SKM-1 (cell line): ENCODE results near the gene GPX5.
A peak's percentile ranks its signal among the peaks of the same experiment; 100 is the strongest.
"Not testable (repeated sequence)": the region's sequence is repeated elsewhere in the genome, so short reads cannot be mapped to it uniquely, and the experiment has no call there.

Experiments used
- DNase-seq: peaks from one replicate; lab custom pipeline; 2025; ENCODE audit not compliant: unreplicated experiment; lab: John Stamatoyannopoulos, UW

Gene GPX5

DNA sequence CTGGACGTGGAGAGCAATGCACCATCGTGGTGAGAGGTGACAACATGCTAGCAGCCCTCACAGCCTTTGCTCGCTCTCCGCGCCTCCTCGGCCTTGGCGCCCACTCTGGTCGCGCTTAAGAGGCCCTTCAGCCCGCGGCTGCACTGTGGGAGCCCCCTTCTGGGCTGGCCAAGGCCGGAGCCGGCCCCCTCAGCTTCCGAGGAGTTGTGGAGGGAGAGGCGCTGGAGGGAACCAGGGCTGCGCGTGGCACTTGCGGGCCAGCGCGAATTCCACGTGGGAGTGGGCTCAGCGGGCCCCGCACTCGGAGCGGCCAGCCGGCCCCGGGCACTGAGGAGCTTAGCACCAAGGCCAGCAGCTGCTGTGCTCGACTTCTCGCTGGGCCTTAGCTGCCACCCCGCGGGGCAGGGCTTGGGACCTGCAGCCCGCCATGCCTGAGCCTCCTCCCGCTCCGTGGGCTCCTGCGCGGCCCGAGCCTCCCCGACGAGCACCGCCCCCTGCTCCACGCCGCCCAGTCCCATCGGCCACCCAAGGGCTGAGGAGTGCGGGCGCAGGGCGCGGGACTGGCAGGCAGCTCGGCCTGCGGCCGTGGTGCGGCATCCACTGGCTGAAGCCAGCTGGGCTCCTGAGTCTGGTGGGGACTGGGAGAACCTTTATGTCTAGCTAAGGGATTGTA lies 13.9 kb upstream of the GPX5 start:
- no peak for DNase-seq

DNA sequence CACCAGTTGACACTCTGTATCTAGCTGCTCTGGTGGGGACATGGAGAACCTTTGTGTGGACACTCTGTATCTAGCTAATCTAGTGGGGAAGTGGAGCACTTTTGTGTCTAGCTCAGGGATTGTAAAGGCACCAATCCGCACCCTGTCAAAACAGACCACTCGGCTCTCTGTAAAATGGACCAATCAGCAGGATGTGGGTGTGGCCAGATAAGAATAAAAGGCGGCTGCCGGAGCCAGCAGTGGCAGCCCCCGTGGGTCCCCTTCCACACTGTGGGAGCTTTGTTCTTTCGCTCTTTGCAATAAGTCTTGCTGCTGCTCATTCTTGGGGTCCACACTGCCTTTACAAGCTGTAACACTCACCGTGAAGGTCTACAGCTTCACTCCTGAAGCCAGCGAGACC lies 13.3 kb upstream of the GPX5 start:
- not testable (repeated sequence) for DNase-seq

GRCh38 chr6:28515676-28516075 lies 10.0 kb upstream of the GPX5 start, which contains the start of gene GPX6:
GPX6 (minus strand) TSS chr6:28515793; CDS start chr6:28515743, 50 bp downstream.
- no peak for DNase-seq

- no peak for DNase-seq
These were observed 7.7 kb upstream of the GPX5 start for GRCh38 chr6:28517964-28518363.

GRCh38 chr6:28522594-28523240 lies 3.0 kb upstream of the GPX5 start:
- DNase-seq, result no peak

DNA sequence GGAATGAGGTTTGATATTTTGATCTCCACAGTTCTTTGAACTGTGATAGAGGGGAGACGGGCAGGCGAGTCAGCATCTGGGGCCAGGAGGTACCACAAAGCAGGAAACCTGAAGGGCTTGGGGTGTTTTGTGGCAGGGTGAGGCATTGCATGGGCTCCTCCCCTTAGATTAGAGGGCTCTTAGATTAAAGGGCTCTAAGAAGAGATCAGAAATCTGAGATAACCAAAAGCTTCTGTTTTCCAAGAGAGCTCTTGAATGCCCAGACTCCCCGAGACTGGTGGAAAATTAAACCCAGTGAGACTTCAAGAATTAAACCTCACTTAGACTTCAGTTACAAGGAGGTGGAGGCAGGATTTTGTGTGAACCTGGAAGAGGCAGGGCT lies 2.4 kb upstream of the GPX5 start:
- DNase-seq, result no peak

- no peak for DNase-seq
These were observed 5.1 kb downstream of the GPX5 start for GRCh38 chr6:28530777-28531176.

- no peak for DNase-seq
These were observed 5.9 kb downstream of the GPX5 start for GRCh38 chr6:28531479-28532128.

DNA sequence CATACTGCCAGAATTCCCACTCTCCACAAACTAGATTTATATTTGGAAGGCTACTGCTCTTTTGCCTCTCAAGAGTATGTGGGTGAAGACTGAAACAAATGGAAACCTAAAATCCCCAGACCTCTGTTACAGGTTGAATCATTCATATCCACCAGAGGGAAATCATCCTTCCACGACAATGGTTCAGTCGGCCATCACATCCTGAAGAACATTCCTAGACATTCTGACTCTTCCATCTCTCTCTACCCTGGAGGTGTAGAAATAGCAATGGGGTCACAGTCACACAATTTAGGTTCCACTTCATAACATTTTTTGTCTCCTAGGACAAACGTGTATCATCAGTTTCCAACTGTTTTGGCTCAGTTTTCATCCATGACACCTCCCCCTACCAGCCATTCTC lies 8.6 kb downstream of the GPX5 start:
- no peak for DNase-seq

- no peak for DNase-seq
These were observed 9.2 kb downstream of the GPX5 start for GRCh38 chr6:28534875-28535274.

- DNase-seq, result no peak
These were observed 11.4 kb downstream of the GPX5 start for GRCh38 chr6:28537065-28537464.

- DNase-seq, result no peak
These were observed 11.9 kb downstream of the GPX5 start for GRCh38 chr6:28537509-28538140.

DNA sequence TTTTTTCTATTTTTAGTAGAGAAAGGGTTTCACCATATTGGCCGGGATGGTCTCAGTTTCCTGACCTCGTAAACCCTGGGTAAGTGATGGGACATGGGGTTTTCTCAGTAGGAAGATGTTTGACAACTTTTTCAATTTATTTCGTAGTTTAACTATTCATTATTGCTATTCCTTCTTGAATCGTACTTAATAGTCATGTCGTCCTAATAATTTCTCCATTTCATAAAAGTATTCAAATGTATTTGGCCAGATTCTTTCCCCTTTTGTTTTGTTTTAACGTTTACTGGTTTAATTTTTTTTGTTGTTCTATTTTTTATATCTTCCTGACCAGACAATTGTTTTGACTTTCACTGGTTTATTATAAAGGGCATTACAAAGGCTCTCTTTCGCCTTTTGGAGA lies 16.3 kb downstream of the GPX5 start:
- no peak for DNase-seq

GRCh38 chr6:28542440-28543296 lies 17.0 kb downstream of the GPX5 start:
- peak; percentile 73 for DNase-seq

DNA sequence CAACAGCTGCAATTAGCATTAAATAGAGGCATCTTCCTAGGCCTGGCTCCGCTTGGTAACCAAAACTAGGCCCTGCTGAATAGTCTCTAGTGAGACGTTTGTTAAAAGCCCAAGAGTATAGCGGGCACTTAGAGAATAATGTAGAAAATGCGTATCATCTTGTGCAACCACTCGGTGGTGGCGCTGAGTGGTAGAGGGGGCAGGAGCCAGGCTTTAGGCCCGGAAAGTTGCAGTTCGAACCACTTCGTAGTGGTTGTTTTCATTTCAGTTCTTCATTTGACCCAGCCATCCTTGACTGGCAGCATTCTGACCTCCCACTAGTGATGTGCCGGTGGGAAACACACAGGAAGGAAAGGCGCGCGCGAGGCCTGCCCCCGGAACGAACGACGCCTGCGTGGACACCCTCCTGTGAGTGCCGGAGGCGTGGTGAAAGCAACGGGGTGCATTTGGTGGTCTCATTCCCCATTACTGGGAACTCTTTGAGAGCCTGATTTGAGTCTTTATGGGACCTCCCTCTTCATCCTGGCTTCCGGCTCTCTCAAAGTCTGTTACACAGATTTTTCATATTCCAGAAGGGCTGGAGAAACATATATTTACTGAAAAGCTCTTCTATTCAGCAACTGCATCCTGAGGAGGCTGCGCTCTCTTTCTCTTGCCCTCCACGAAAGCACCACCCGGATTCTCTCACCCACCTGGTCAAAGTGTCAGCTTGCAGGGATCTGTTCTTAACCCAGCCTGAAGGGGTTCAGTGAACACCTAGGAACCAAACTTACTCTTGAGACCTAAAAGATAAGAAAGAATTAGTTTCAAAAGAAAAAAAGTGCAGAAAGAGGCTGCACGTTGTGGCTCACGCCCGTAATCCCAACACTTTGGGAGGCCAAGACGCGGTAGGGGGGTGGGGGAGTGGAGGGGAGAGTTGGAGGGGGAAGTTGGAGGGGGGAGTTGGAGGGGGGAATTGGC lies 18.2 kb downstream of the GPX5 start:
- DNase-seq, result no peak

DNA sequence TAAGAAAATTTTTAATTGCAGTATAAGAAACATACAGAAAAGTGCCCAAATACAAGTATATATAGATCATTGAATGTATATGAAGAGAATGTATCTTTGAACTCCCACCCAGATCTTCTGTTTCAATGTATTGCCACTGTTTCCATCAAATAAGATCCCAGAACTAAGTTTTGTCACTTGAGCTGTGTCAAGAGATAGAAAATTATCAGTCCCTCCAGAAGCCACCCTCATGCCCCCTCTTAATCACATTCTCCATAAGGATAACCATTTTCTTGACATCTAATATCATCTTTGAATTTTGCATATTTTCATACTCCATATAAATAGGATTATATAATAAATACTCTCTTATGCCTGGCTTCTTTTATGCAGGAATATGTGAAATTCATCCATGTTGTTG lies 20.3 kb downstream of the GPX5 start:
- no peak for DNase-seq

- DNase-seq, result not testable (repeated sequence)
These were observed 21.3 kb downstream of the GPX5 start for GRCh38 chr6:28547003-28547402.

- DNase-seq, result no peak
These were observed 26.4 kb downstream of the GPX5 start for GRCh38 chr6:28551891-28552666.

GRCh38 chr6:28553384-28553985 lies 27.8 kb downstream of the GPX5 start:
- DNase-seq, result no peak
